ENCODE results near the gene PARG. TPM values are rescaled to one million over a fixed set of nuclear protein-coding genes. Genes with fewer than 3 reads are reported as not detected.
"Not testable (repeated sequence)": the region's sequence is repeated elsewhere in the genome, so short reads cannot be mapped to it uniquely, and the experiment has no call there.

PARG gene
- total RNA-seq: 31.7 TPM

- not testable (repeated sequence) for H3K9me3 ChIP-seq (ENCODE audit: low read depth, low read length); H3K27me3 ChIP-seq (ENCODE audit: insufficient read depth, low read length)
- Histone ChIP-seq H3K4me1 (ENCODE audit: insufficient read depth, low read length) (peaks cover 20% of the 10 kb centered on the region), H3K4me3 (ENCODE audit: low read length) (peak within 1 kb of the TSS; percentile 69)
Observed at GRCh38 chr10:49941447-49942338, at the start of gene PARG, which contains the start of gene TIMM23B. PARG (minus strand) TSS chr10:49942027; CDS start chr10:49941725, 302 bp downstream. TIMM23B (plus strand) TSS chr10:49942053; CDS start chr10:49942195, 142 bp downstream.

- H3K27me3 ChIP-seq (ENCODE audit: insufficient read depth, low read length); H3K4me3 ChIP-seq (ENCODE audit: low read length); H3K9me3 ChIP-seq (ENCODE audit: low read depth, low read length); H3K4me1 ChIP-seq (ENCODE audit: insufficient read depth, low read length): not testable (repeated sequence)
Observed at GRCh38 chr10:49988376-49988775, 46.5 kb upstream of the PARG start, which contains the start of gene AGAP6. AGAP6 (plus strand) TSS chr10:49988406; CDS start chr10:49988716, 310 bp downstream.

- H3K4me1 ChIP-seq (ENCODE audit: insufficient read depth, low read length); H3K9me3 ChIP-seq (ENCODE audit: low read depth, low read length); H3K27me3 ChIP-seq (ENCODE audit: insufficient read depth, low read length); H3K4me3 ChIP-seq (ENCODE audit: low read length): not testable (repeated sequence)
Observed at GRCh38 chr10:49987207-49987606, 45.4 kb upstream of the PARG start.

GRCh38 chr10:49977756-49978155 is 35.9 kb upstream of the PARG start:
- not testable (repeated sequence) for H3K27me3 ChIP-seq (ENCODE audit: insufficient read depth, low read length); H3K4me3 ChIP-seq (ENCODE audit: low read length); H3K9me3 ChIP-seq (ENCODE audit: low read depth, low read length); H3K4me1 ChIP-seq (ENCODE audit: insufficient read depth, low read length)

GRCh38 chr10:49972094-49972493 is 30.3 kb upstream of the PARG start:
- H3K4me3 ChIP-seq (ENCODE audit: low read length); H3K4me1 ChIP-seq (ENCODE audit: insufficient read depth, low read length); H3K27me3 ChIP-seq (ENCODE audit: insufficient read depth, low read length); H3K9me3 ChIP-seq (ENCODE audit: low read depth, low read length): not testable (repeated sequence)

- not testable (repeated sequence) for H3K4me3 ChIP-seq (ENCODE audit: low read length); H3K27me3 ChIP-seq (ENCODE audit: insufficient read depth, low read length); H3K9me3 ChIP-seq (ENCODE audit: low read depth, low read length); H3K4me1 ChIP-seq (ENCODE audit: insufficient read depth, low read length)
Observed at GRCh38 chr10:49971466-49971865, 29.6 kb upstream of the PARG start.

- H3K4me1 ChIP-seq (ENCODE audit: insufficient read depth, low read length); H3K9me3 ChIP-seq (ENCODE audit: low read depth, low read length); H3K4me3 ChIP-seq (ENCODE audit: low read length); H3K27me3 ChIP-seq (ENCODE audit: insufficient read depth, low read length): not testable (repeated sequence)
Observed at GRCh38 chr10:49970331-49970857, 28.6 kb upstream of the PARG start.

- not testable (repeated sequence) for H3K4me1 ChIP-seq (ENCODE audit: insufficient read depth, low read length)
Observed at GRCh38 chr10:49953122-49953521, 11.3 kb upstream of the PARG start.

GRCh38 chr10:49952006-49952405 is 10.2 kb upstream of the PARG start:
- H3K9me3 ChIP-seq (ENCODE audit: low read depth, low read length); H3K4me3 ChIP-seq (ENCODE audit: low read length); H3K4me1 ChIP-seq (ENCODE audit: insufficient read depth, low read length): not testable (repeated sequence)

More at GRCh38 chr10:49953122-49953521, 11.3 kb upstream of the PARG start:
- not testable (repeated sequence) for H3K27me3 ChIP-seq (ENCODE audit: insufficient read depth, low read length); H3K4me3 ChIP-seq (ENCODE audit: low read length); H3K9me3 ChIP-seq (ENCODE audit: low read depth, low read length)

GRCh38 chr10:49948737-49949136 is 6.9 kb upstream of the PARG start:
- H3K27me3 ChIP-seq (ENCODE audit: insufficient read depth, low read length); H3K4me3 ChIP-seq (ENCODE audit: low read length); H3K4me1 ChIP-seq (ENCODE audit: insufficient read depth, low read length); H3K9me3 ChIP-seq (ENCODE audit: low read depth, low read length): not testable (repeated sequence)

More at GRCh38 chr10:49952006-49952405, 10.2 kb upstream of the PARG start:
- H3K27me3 ChIP-seq (ENCODE audit: insufficient read depth, low read length): not testable (repeated sequence)

- H3K27me3 ChIP-seq (ENCODE audit: insufficient read depth, low read length); H3K9me3 ChIP-seq (ENCODE audit: low read depth, low read length); H3K4me3 ChIP-seq (ENCODE audit: low read length); H3K4me1 ChIP-seq (ENCODE audit: insufficient read depth, low read length): not testable (repeated sequence)
Observed at GRCh38 chr10:49948142-49948541, 6.3 kb upstream of the PARG start.

GRCh38 chr10:49943607-49944006 is 1.8 kb upstream of the PARG start:
- H3K9me3 ChIP-seq (ENCODE audit: low read depth, low read length); H3K4me3 ChIP-seq (ENCODE audit: low read length); H3K27me3 ChIP-seq (ENCODE audit: insufficient read depth, low read length): not testable (repeated sequence)
- peaks cover 20% of the 10 kb centered on the region for H3K4me1 ChIP-seq (ENCODE audit: insufficient read depth, low read length)

GRCh38 chr10:49942339-49942705 is 495 bp upstream of the PARG start:
- peak overlapping the region; percentile 69 for H3K4me3 ChIP-seq (ENCODE audit: low read length)
- H3K9me3 ChIP-seq (ENCODE audit: low read depth, low read length); H3K27me3 ChIP-seq (ENCODE audit: insufficient read depth, low read length): not testable (repeated sequence)
- H3K4me1 ChIP-seq (ENCODE audit: insufficient read depth, low read length): peaks cover 20% of the 10 kb centered on the region

GRCh38 chr10:49931959-49932728 is 9.7 kb downstream of the PARG start:
- not testable (repeated sequence) for H3K4me3 ChIP-seq (ENCODE audit: low read length); H3K9me3 ChIP-seq (ENCODE audit: low read depth, low read length); H3K27me3 ChIP-seq (ENCODE audit: insufficient read depth, low read length); H3K4me1 ChIP-seq (ENCODE audit: insufficient read depth, low read length)

- not testable (repeated sequence) for H3K9me3 ChIP-seq (ENCODE audit: low read depth, low read length); H3K4me1 ChIP-seq (ENCODE audit: insufficient read depth, low read length); H3K27me3 ChIP-seq (ENCODE audit: insufficient read depth, low read length); H3K4me3 ChIP-seq (ENCODE audit: low read length)
Observed at GRCh38 chr10:49931276-49931675, 10.6 kb downstream of the PARG start.
